DND-41 (cell line): Measurements from ENCODE around the gene DNHD1.

Experiments
- ATAC-seq: fragments of 200-7000 bp; cut with Tn5 transposase; 3 replicates; pipeline ENCODE4 v1.9.1; 2021; ENCODE audit warnings: low read depth; ENCODE audit not compliant: insufficient read depth
- DNase-seq: peaks from one replicate; pipeline ENCODE4 v3.0.0-alpha.2; 2020
- H2AFZ ChIP-seq: 2 replicates; pipeline ENCODE4 v1.6.0; 2012; ENCODE audit warnings: low read depth, low read length
- H3K27ac ChIP-seq: 2 replicates; pipeline ENCODE4 v1.5.1; 2012; ENCODE audit warnings: low read length, inconsistent platforms
- H3K27me3 ChIP-seq: fragments of 200-600 bp; sonication (generic); 2 replicates; pipeline ENCODE4 v1.6.0; 2012; ENCODE audit warnings: low read length, mild to moderate bottlenecking, inconsistent platforms; ENCODE audit not compliant: insufficient read depth, poor library complexity
- H3K36me3 ChIP-seq: 2 replicates; pipeline ENCODE4 v1.5.1; 2012; ENCODE audit warnings: low read length, inconsistent platforms; ENCODE audit not compliant: insufficient read depth
- H3K4me1 ChIP-seq: 2 replicates; pipeline ENCODE4 v1.5.1; 2012; ENCODE audit warnings: mild to moderate bottlenecking, low read length; ENCODE audit not compliant: insufficient read depth
- H3K4me2 ChIP-seq: 2 replicates; pipeline ENCODE4 v1.6.0; 2012; ENCODE audit warnings: mild to moderate bottlenecking, moderate library complexity, low read length, inconsistent platforms; ENCODE audit not compliant: insufficient read depth
- H3K4me3 ChIP-seq, 2 experiments: fragments of 200-600 bp in 1 of 2; shearing (Covaris generic) in 1 of 2; 2 replicates each; pipeline ENCODE4 v1.5.1; 2012 to 2016; ENCODE audit warnings: inconsistent platforms in 2 of 2, low read length in 2 of 2, mild to moderate bottlenecking in 2 of 2, low read depth in 1 of 2, moderate library complexity in 1 of 2
- H3K79me2 ChIP-seq: 2 replicates; pipeline ENCODE4 v1.6.0; 2012; ENCODE audit warnings: low read length, inconsistent platforms; ENCODE audit not compliant: insufficient read depth
- H3K9ac ChIP-seq: 2 replicates; pipeline ENCODE4 v1.6.0; 2012; ENCODE audit warnings: low read depth, mild to moderate bottlenecking, inconsistent platforms, low read length, moderate library complexity
- H3K9me3 ChIP-seq: 2 replicates; pipeline ENCODE4 v1.5.1; 2012; ENCODE audit warnings: low read length, moderate library complexity, mild to moderate bottlenecking, inconsistent platforms; ENCODE audit not compliant: insufficient read depth, severe bottlenecking
- H4K20me1 ChIP-seq: 2 replicates; pipeline ENCODE4 v1.6.0; 2012; ENCODE audit warnings: low read length; ENCODE audit not compliant: insufficient read depth
- CTCF ChIP-seq: IDR thresholded peaks from 2 replicates; pipeline ENCODE4 v1.5.1; 2012; ENCODE audit warnings: borderline replicate concordance, low read length, moderate library complexity, mild to moderate bottlenecking; ENCODE audit not compliant: poor library complexity, severe bottlenecking; ENCODE audit errors: extremely low read depth
- EZH2 ChIP-seq: IDR thresholded peaks from 3 replicates; pipeline ENCODE4 v1.6.1; 2012; ENCODE audit warnings: borderline replicate concordance, low read depth, mild to moderate bottlenecking, moderate library complexity, low read length, inconsistent platforms; ENCODE audit not compliant: severe bottlenecking

DNHD1 gene

GRCh38 chr11:6486256-6486655 is 10.8 kb upstream of the DNHD1 start:
- TF ChIP-seq CTCF, result no peak
- TF ChIP-seq EZH2, result no peak
- Histone ChIP-seq H3K27ac (no peak overlapping the region), H3K79me2 (peaks cover 27% of the 10 kb centered on the region), H3K4me1 (peaks cover 16% of the 10 kb centered on the region), H3K9ac (no peak overlapping the region), H3K27me3 (no peaks in the 10 kb centered on the region), H2AFZ (no peak overlapping the region), H3K4me3 (no peak overlapping the region), H3K36me3 (peaks cover 67% of the 10 kb centered on the region), H3K4me2 (no peak overlapping the region), H3K9me3 (no peaks in the 10 kb centered on the region), H4K20me1 (peaks cover 10% of the 10 kb centered on the region)
- ATAC-seq (no peak), DNase-seq (no peak)

- peaks cover 68% of the 10 kb centered on the region for H3K36me3 ChIP-seq
- H3K4me1 ChIP-seq, result peaks cover 13% of the 10 kb centered on the region
Observed at GRCh38 chr11:6486938-6487337, 10.1 kb upstream of the DNHD1 start.

GRCh38 chr11:6488342-6488741 is 8.7 kb upstream of the DNHD1 start:
- peaks cover 60% of the 10 kb centered on the region for H3K36me3 ChIP-seq
- ATAC-seq, result no peak

More at GRCh38 chr11:6486938-6487337, 10.1 kb upstream of the DNHD1 start:
- Histone ChIP-seq H4K20me1 (peaks cover 6% of the 10 kb centered on the region), H3K79me2 (peaks cover 20% of the 10 kb centered on the region), H3K27ac (no peak overlapping the region), H2AFZ (no peak overlapping the region), H3K9me3 (no peaks in the 10 kb centered on the region), H3K4me3 (no peak overlapping the region), H3K4me2 (no peak overlapping the region), H3K27me3 (no peaks in the 10 kb centered on the region), H3K9ac (no peak overlapping the region)
- DNase-seq (no peak), ATAC-seq (no peak)
- no peak for TF ChIP-seq EZH2
- TF ChIP-seq CTCF, result no peak

More at GRCh38 chr11:6488342-6488741, 8.7 kb upstream of the DNHD1 start:
- H4K20me1 ChIP-seq, result peaks cover 3% of the 10 kb centered on the region; the same call in 1 of the 2 replicates
- H3K9ac ChIP-seq, result no peak overlapping the region
- DNase-seq, result no peak
- no peaks in the 10 kb centered on the region; the same call in 1 of the 2 replicates for H3K4me1 ChIP-seq
- H3K27me3 ChIP-seq, result no peaks in the 10 kb centered on the region
- H3K4me3 ChIP-seq, result no peak overlapping the region
- no peak overlapping the region for H3K27ac ChIP-seq
- no peaks in the 10 kb centered on the region for H3K9me3 ChIP-seq
- no peak overlapping the region for H2AFZ ChIP-seq
- TF ChIP-seq EZH2 (no peak), CTCF (no peak)
- peaks cover 6% of the 10 kb centered on the region for H3K79me2 ChIP-seq
- H3K4me2 ChIP-seq, result no peak overlapping the region
